IMR-90 (cell line): ENCODE results near the gene NHLH2. TPM values are rescaled to one million over a fixed set of nuclear protein-coding genes. Genes with fewer than 3 reads are reported as not detected.

Source experiments
- ATAC-seq: fragments of 200-7000 bp; cut with Tn5 transposase; 2 replicates; pipeline ENCODE4 v1.9.1; 2020; ENCODE audit warnings: low read depth, mild to moderate bottlenecking, moderate library complexity
- BruUV-seq: library from RNA; stranded (reverse); fragments of 400-500 nt; replicated peaks from 2 replicates; lab custom pipeline; 2021; lab: Mats Ljungman, UMichigan
- CTCF ChIA-PET: fragments of 300-600 bp; formaldehyde crosslinking; extraction: SDS; loops from one replicate; lab custom pipeline; 2021; ENCODE audit warnings: antibody characterized with exemption; lab: Yijun Ruan, JAX
- POLR2A ChIA-PET: fragments of 300-600 bp; sonication (Branson Sonifier 250); formaldehyde crosslinking; loops from one replicate; lab custom pipeline; 2022; ENCODE audit warnings: antibody characterized with exemption; ENCODE audit not compliant: unreplicated experiment; lab: Charles Lee
- DNase-seq: peaks from one replicate; pipeline ENCODE4 v3.0.0; 2013
- H2AFZ ChIP-seq: replicated peaks from 2 replicates; pipeline ENCODE3; 2013; ENCODE audit warnings: low read length, mild to moderate bottlenecking; ENCODE audit not compliant: poor library complexity
- H2AK5ac ChIP-seq: 2 replicates; pipeline ENCODE4 v1.6.1; 2013; ENCODE audit warnings: low read depth, low read length, inconsistent platforms
- H2AK9ac ChIP-seq: replicated peaks from 2 replicates; pipeline ENCODE3; 2013; ENCODE audit warnings: mild to moderate bottlenecking, low read depth, low read length, moderate library complexity; ENCODE audit not compliant: poor library complexity
- H2BK120ac ChIP-seq: 2 replicates; pipeline ENCODE4 v1.6.1; 2013; ENCODE audit warnings: low read depth, low read length, inconsistent platforms
- H2BK15ac ChIP-seq: 3 replicates; pipeline ENCODE4 v1.6.1; 2013; ENCODE audit warnings: low read depth, low read length, inconsistent platforms
- H2BK20ac ChIP-seq: 2 replicates; pipeline ENCODE4 v1.6.1; 2013; ENCODE audit warnings: low read depth, mild to moderate bottlenecking, inconsistent platforms, low read length, moderate library complexity
- H2BK5ac ChIP-seq: 2 replicates; pipeline ENCODE4 v1.6.1; 2013; ENCODE audit warnings: mild to moderate bottlenecking, low read depth, low read length, inconsistent platforms; ENCODE audit not compliant: poor library complexity, severe bottlenecking
- H3K14ac ChIP-seq: replicated peaks from 2 replicates; pipeline ENCODE4 v1.6.1; 2013; ENCODE audit warnings: low read depth, low read length, inconsistent platforms
- H3K18ac ChIP-seq: 2 replicates; pipeline ENCODE4 v1.6.1; 2013; ENCODE audit warnings: low read depth, low read length, control low read depth
- H3K23ac ChIP-seq: 2 replicates; pipeline ENCODE4 v1.6.1; 2013; ENCODE audit warnings: low read depth, low read length, inconsistent platforms
- H3K27ac ChIP-seq: 2 replicates; pipeline ENCODE4 v1.5.1; 2013; ENCODE audit warnings: mild to moderate bottlenecking, control low read depth, low read length; ENCODE audit not compliant: insufficient read depth
- H3K27me3 ChIP-seq: 2 replicates; pipeline ENCODE4 v1.6.1; 2013; ENCODE audit warnings: low read length; ENCODE audit not compliant: control insufficient read depth, insufficient read depth
- H3K36me3 ChIP-seq: 2 replicates; pipeline ENCODE4 v1.6.1; 2013; ENCODE audit warnings: low read length, mixed read lengths; ENCODE audit not compliant: control insufficient read depth, insufficient read depth
- H3K4ac ChIP-seq: 2 replicates; pipeline ENCODE4 v1.6.1; 2013; ENCODE audit warnings: low read depth, low read length, inconsistent platforms
- H3K4me1 ChIP-seq: 2 replicates; pipeline ENCODE4 v1.6.1; 2013; ENCODE audit warnings: low read length, mixed read lengths; ENCODE audit not compliant: control insufficient read depth, insufficient read depth
- H3K4me2 ChIP-seq: 2 replicates; pipeline ENCODE4 v1.6.1; 2013; ENCODE audit warnings: low read depth, mild to moderate bottlenecking, control low read depth, low read length, moderate library complexity
- H3K4me3 ChIP-seq: 2 replicates; pipeline ENCODE4 v1.5.1; 2013; ENCODE audit warnings: low read depth, mild to moderate bottlenecking, control low read depth, low read length, moderate library complexity; ENCODE audit not compliant: insufficient read depth
- H3K56ac ChIP-seq: 2 replicates; pipeline ENCODE4 v1.6.1; 2013; ENCODE audit warnings: low read length, inconsistent platforms; ENCODE audit not compliant: insufficient read depth; ENCODE audit errors: extremely low read depth
- H3K79me1 ChIP-seq, 2 experiments: 2 replicates each; pipeline ENCODE4 v1.6.1; 2013; ENCODE audit warnings: low read length in 2 of 2, inconsistent platforms in 1 of 2, low read depth in 1 of 2
- H3K9ac ChIP-seq: 2 replicates; pipeline ENCODE4 v1.6.1; 2013; ENCODE audit warnings: low read depth, low read length, control low read depth
- H3K9me1 ChIP-seq: 2 replicates; pipeline ENCODE4 v1.6.1; 2013; ENCODE audit warnings: low read length, inconsistent platforms; ENCODE audit not compliant: insufficient read depth
- H3K9me3 ChIP-seq: 2 replicates; pipeline ENCODE4 v1.6.1; 2013; ENCODE audit warnings: low read length; ENCODE audit not compliant: control insufficient read depth, insufficient read depth
- H4K20me1 ChIP-seq: 2 replicates; pipeline ENCODE4 v1.6.1; 2013; ENCODE audit warnings: low read length, inconsistent platforms; ENCODE audit not compliant: insufficient read depth
- H4K5ac ChIP-seq: 2 replicates; pipeline ENCODE4 v1.6.1; 2013; ENCODE audit warnings: mild to moderate bottlenecking, low read depth, low read length, control low read depth
- H4K8ac ChIP-seq, 2 experiments: 2 replicates each; pipeline ENCODE4 v1.6.1; 2013; ENCODE audit warnings: low read depth in 2 of 2, low read length in 2 of 2, control low read depth in 1 of 2, inconsistent platforms in 1 of 2
- H4K91ac ChIP-seq: 2 replicates; pipeline ENCODE4 v1.6.1; 2013; ENCODE audit warnings: low read depth, low read length, inconsistent platforms; ENCODE audit not compliant: insufficient read depth
- CEBPB ChIP-seq: IDR thresholded peaks from 2 replicates; pipeline ENCODE4 v1.6.1; 2012; ENCODE audit warnings: low read depth, low read length, improper control_type of control experiment
- RAD21 ChIP-seq: IDR thresholded peaks from 2 replicates; pipeline ENCODE4 v1.6.1; 2012; ENCODE audit warnings: low read length, improper control_type of control experiment
- RCOR1 ChIP-seq: IDR thresholded peaks from 2 replicates; pipeline ENCODE4 v1.6.1; 2012; ENCODE audit warnings: mild to moderate bottlenecking, low read length, improper control_type of control experiment; ENCODE audit not compliant: insufficient replicate concordance
- RFX5 ChIP-seq: IDR thresholded peaks from 2 replicates; pipeline ENCODE4 v1.8.0; 2012; ENCODE audit warnings: low read depth, mild to moderate bottlenecking, low read length, moderate library complexity
- SMC3 ChIP-seq: fragments of 150-350 bp; IDR thresholded peaks from 2 replicates; pipeline ENCODE4 v1.6.1; 2016; ENCODE audit warnings: low read depth, mild to moderate bottlenecking, antibody characterized with exemption, low read length, moderate library complexity
- WGBS, 2 experiments: methylation state at CpG; one replicate each; pipeline versions ENCODE4 v1.1.5 to v1.1.7; 2013; ENCODE audit warnings: missing lambda C conversion rate in 2 of 2; ENCODE audit not compliant: insufficient read length in 1 of 2; ENCODE audit errors: extremely low coverage in 2 of 2; 5-methylcytosine and 5-hydroxymethylcytosine counted together
- dilution Hi-C: fragments of 300-500 bp; cut with HindIII; formaldehyde crosslinking; loops from one replicate; pipeline ENCODE4 v1.14.3; 2018; ENCODE audit warnings: low sequenced_read_pairs; ENCODE audit not compliant: unreplicated experiment
- in situ Hi-C: fragments of 300-500 bp; cut with MboI; formaldehyde crosslinking; loops from 3 replicates; pipeline ENCODE4 v1.14.3; 2019; ENCODE audit warnings: low sequenced_read_pairs, inconsistent platforms, mixed read lengths
- intact Hi-C: fragments of 100-400 bp; cut with micrococcal nuclease; formaldehyde crosslinking; loops from 2 replicates; pipeline ENCODE4 v1.10.0; 2022
- polyA plus RNA-seq, 3 experiments: library from polyadenylated mRNA; depleted of rRNA; stranded (reverse); fragments of >200 nt; gene quantifications; 2 replicates each; pipeline ENCODE4 v1.2.3, GENCODE V29; 2012; ENCODE audit warnings: low replicate concordance in 1 of 3
- total RNA-seq: library from RNA; depleted of rRNA; stranded (reverse); fragments of >200 nt; gene quantifications from 2 replicates; pipeline ENCODE4 v1.2.3, GENCODE V29; 2012
- TF ChIP-seq, protein P1 (sequence below): fragments of 150-350 bp; IDR thresholded peaks from 2 replicates; pipeline ENCODE4 v1.6.1; 2016; ENCODE audit warnings: low read depth, mild to moderate bottlenecking, low read length, moderate library complexity, borderline replicate concordance

Gene NHLH2
- total and polyA plus RNA-seq, 2 of the 4 experiments (the other 2 are of a cell fraction): not detected

DNA sequence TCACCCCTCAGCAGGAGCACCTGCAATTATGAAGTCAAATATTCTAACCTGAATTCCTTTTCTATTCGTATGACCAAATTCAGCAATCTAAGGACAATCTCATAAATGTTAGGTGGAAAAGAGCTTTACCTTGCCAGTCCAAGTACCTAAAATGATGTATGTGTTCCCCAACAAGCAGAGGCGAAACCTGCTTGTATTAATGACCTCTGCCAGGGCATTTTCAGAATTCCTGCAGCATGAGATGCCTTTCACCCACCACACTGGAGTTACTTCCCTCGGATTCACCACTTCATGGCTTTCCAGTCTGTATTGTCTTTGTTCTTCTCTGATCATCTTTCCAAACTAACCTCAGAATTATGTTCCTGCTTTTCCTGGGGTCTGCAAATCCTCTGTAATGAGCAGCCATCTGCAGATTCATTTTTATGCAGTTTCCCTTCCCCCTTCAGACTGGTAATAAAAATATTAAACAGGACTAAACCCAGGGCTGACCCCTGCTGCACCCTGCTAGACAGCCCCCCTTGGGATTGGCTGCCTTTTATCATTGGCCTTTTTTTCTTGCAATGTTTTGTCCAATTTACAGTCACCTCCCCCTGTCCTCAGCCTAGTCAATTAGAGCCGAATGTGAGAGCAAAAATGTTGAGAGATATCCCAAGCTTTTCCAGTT, 45.8 kb downstream of the NHLH2 start:
- no peak for DNase-seq
- Histone ChIP-seq H4K8ac (no peak overlapping the region), H3K27ac (no peak overlapping the region), H2AFZ (no peak overlapping the region), H3K9me3 (no peaks in the 10 kb centered on the region), H3K9me1 (no peaks in the 10 kb centered on the region), H3K23ac (no peak overlapping the region), H4K91ac (no peak overlapping the region), H3K9ac (no peak overlapping the region), H3K36me3 (no peaks in the 10 kb centered on the region), H3K14ac (no peak overlapping the region), H2BK120ac (no peak overlapping the region), H2BK5ac (no peak overlapping the region), H2AK5ac (no peak overlapping the region), H4K20me1 (no peaks in the 10 kb centered on the region), H2BK15ac (no peak overlapping the region), H3K56ac (no peak overlapping the region), H3K4ac (no peak overlapping the region), H3K27me3 (peaks cover 12% of the 10 kb centered on the region), H3K4me3 (no peak overlapping the region), H4K5ac (no peak overlapping the region), H3K18ac (no peak overlapping the region), H3K4me1 (no peaks in the 10 kb centered on the region), H3K4me2 (no peak overlapping the region), H3K79me1 (no peaks in the 10 kb centered on the region), H2AK9ac (no peak overlapping the region), H2BK20ac (no peak overlapping the region)
- in situ Hi-C loops (no loop called here), dilution Hi-C loops (no loop called here), intact Hi-C loops (no loop called here)
- no peak for ATAC-seq
- POLR2A ChIA-PET: no interaction called here
- no peak for TF ChIP-seq RAD21
- TF ChIP-seq, protein P1, sequence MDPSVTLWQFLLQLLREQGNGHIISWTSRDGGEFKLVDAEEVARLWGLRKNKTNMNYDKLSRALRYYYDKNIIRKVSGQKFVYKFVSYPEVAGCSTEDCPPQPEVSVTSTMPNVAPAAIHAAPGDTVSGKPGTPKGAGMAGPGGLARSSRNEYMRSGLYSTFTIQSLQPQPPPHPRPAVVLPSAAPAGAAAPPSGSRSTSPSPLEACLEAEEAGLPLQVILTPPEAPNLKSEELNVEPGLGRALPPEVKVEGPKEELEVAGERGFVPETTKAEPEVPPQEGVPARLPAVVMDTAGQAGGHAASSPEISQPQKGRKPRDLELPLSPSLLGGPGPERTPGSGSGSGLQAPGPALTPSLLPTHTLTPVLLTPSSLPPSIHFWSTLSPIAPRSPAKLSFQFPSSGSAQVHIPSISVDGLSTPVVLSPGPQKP: no peak
- TF ChIP-seq CEBPB: no peak
- no peak for TF ChIP-seq RCOR1
- no peak for TF ChIP-seq RFX5
- TF ChIP-seq SMC3: no peak
- BruUV-seq: no TSS peak
- CTCF ChIA-PET: no interaction called here
- WGBS, 2 experiments: 50% methylated on average over 1 of the region's 4 CpGs; no CpG with 5 or more reads in 1 of the 2 experiments
